Nephron progenitor cell (in vitro differentiated cells): ENCODE results near the gene MANEAL.

Source experiments
- DNase-seq: peaks from one replicate; pipeline ENCODE4 v3.0.0; 2021
- H3K27ac Mint-ChIP-seq: 2 replicates; pipeline ENCODE4 v1.8.0; 2021; ENCODE audit warnings: mild to moderate bottlenecking, moderate library complexity, mixed read lengths
- H3K27me3 Mint-ChIP-seq: 2 replicates; pipeline ENCODE4 v1.8.0; 2021; ENCODE audit warnings: mild to moderate bottlenecking, low read depth, mixed read lengths; ENCODE audit not compliant: poor library complexity
- H3K36me3 Mint-ChIP-seq: 2 replicates; pipeline ENCODE4 v1.8.0; 2021; ENCODE audit warnings: low read depth, mixed read lengths
- H3K4me1 Mint-ChIP-seq: 2 replicates; pipeline ENCODE4 v1.8.0; 2021; ENCODE audit warnings: mixed read lengths
- H3K4me3 Mint-ChIP-seq: 2 replicates; pipeline ENCODE4 v1.8.0; 2021; ENCODE audit warnings: mild to moderate bottlenecking, moderate library complexity, mixed read lengths
- H3K9me3 Mint-ChIP-seq: 2 replicates; pipeline ENCODE4 v1.8.0; 2021; ENCODE audit warnings: mild to moderate bottlenecking, moderate library complexity, mixed read lengths
- CTCF ChIP-seq: fragments of 200-600 bp; sonication (generic); IDR thresholded peaks from 2 replicates; pipeline ENCODE4 v1.5.0; 2021; ENCODE audit warnings: antibody characterized with exemption

The MANEAL gene

DNA sequence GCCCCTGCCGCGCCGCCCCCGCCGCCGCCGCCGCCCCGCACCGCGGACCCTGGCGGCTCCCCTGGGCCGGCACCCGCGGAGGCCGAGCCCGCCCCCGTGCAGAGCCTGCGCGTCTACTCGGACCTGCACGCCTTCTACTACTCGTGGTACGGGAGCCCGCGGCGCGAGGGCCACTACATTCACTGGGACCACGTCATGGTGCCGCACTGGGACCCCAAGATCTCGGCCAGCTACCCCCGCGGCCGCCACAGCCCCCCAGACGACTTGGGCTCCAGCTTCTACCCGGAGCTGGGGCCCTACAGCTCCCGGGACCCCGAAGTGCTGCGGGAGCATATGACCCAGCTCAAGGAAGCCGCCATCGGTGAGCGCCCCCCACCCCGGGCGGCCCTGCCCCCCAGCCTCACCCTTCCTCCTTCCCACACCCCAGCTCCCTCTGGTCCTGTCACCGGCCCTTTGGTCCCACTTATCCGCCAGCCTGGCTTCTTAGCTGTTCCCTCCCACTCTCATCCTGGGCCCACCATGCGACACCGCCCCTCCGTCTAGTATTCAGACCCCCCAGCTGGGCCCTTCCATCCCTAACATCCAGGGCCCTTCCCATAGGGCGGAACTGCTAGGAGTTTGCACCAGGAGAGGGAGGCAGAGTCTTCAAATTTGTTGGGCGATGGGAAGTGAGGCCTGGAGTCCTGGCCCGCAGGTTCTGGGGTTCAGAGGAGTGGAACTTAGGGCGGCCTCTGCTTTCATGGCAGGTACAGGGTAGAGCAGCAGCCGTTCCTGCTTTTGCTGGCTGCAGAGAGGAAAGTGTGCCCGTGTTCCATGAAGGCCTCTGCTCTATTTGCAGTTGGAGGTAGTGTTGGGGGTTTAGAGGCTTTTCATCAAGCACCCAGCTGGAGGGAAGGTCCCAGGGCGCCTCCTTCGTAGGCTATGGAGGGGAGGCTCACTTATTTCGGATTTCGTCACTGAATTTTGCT, 1.0 kb downstream of the MANEAL start:
- no peak for DNase-seq
- Mint-ChIP-seq H3K36me3 (no peaks in the 10 kb centered on the region), H3K27ac (no peak overlapping the region), H3K27me3 (peaks cover 72% of the 10 kb centered on the region), H3K4me1 (no peaks in the 10 kb centered on the region), H3K4me3 (peak overlapping the region; percentile 71), H3K9me3 (no peaks in the 10 kb centered on the region)
- TF ChIP-seq CTCF: no peak

DNA sequence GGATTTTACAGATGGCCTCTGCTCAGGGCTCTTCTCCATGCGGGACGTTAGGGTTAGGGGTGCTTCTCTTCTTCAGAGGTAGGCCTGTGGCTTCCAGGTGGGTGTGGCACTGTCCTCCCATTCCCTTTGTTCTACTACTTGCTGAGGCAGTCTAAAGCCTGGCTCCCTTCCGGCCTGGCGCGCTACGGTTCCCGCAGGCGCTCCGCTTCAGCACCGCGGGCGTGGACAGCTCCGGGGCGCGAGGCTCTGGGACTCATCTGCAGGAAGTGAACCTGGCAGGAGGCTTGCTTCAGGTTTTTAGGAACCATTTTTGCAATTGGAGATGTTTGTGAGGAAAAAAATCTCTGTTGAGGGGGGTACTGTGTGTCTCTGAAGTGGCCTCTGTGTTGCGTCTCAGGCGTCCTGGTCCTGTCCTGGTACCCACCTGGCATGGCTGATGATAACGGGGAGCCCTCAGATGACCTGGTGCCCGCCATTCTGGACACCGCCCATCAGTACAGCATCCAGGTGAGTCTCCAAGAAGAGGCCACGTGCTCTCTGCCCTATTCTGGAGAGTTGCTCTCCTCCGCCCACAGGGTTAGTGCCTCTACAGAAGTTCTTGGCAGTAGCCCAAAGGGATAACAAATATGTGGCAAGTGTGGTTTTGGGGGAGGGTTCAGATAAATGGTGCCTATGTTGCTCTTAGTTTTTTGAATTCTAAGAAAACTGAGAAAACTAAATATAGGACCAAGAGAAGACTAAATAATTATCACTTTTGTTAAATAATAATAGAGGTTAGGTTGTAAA, 1.9 kb downstream of the MANEAL start:
- Mint-ChIP-seq H3K27ac (no peak overlapping the region), H3K36me3 (no peaks in the 10 kb centered on the region), H3K4me1 (no peaks in the 10 kb centered on the region), H3K27me3 (peaks cover 63% of the 10 kb centered on the region), H3K9me3 (no peaks in the 10 kb centered on the region), H3K4me3 (peak overlapping the region; percentile 71)
- peak; percentile 91 for DNase-seq
- TF ChIP-seq CTCF: no peak

DNA sequence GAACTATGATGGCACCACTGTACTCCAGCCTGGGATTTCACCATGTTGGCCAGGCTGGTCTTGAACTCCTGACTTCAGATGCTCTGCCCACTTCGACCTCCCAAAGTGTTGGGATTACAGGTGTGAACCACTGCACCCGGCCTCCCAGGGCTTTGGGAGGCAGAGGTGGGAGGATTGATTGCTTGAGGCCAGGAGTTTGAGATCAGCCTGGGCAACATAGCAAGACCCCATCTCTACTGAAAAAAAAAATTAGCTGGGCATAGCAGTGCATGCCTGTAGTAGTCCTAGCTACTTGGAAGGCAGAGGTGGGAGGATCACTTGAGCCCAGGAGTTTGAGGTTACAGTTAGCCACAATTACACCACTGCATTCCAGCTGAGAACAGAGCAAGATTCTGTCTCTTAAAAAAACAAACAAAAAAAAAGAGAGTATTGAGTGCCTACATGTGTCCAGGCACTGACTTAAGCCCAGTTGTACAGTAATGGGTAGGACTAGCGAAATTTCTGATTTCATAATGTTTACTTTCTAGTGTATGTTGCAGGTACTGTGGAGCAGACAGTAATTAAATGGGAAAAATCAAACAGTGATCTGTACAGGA, 4.2 kb downstream of the MANEAL start:
- no peak for DNase-seq
- Mint-ChIP-seq H3K36me3 (peaks cover 13% of the 10 kb centered on the region), H3K27me3 (peaks cover 40% of the 10 kb centered on the region), H3K4me1 (no peaks in the 10 kb centered on the region), H3K27ac (no peak overlapping the region), H3K9me3 (no peaks in the 10 kb centered on the region), H3K4me3 (no peak overlapping the region)
- no peak for TF ChIP-seq CTCF

- Mint-ChIP-seq H3K27ac (no peak overlapping the region), H3K27me3 (no peaks in the 10 kb centered on the region), H3K36me3 (peaks cover 48% of the 10 kb centered on the region), H3K4me1 (peaks cover 9% of the 10 kb centered on the region), H3K4me3 (no peak overlapping the region), H3K9me3 (no peaks in the 10 kb centered on the region)
- no peak for TF ChIP-seq CTCF
- DNase-seq: no peak
Measured at GRCh38 chr1:37802439-37802838, 8.8 kb downstream of the MANEAL start.

- no peak for DNase-seq
- H3K9me3 Mint-ChIP-seq: no peaks in the 10 kb centered on the region
- H3K27me3 Mint-ChIP-seq: no peaks in the 10 kb centered on the region
- H3K4me3 Mint-ChIP-seq: peak overlapping the region; percentile 86
- peaks cover 24% of the 10 kb centered on the region for H3K4me1 Mint-ChIP-seq
- H3K27ac Mint-ChIP-seq: no peak overlapping the region
- peaks cover 41% of the 10 kb centered on the region for H3K36me3 Mint-ChIP-seq
- no peak for TF ChIP-seq CTCF
Measured at GRCh38 chr1:37807220-37807554, 13.5 kb downstream of the MANEAL start.
